Stimulated activated CD4-positive, alpha-beta T cell treated with anti-CD3 and anti-CD28 coated beads, Interleukin-15, amount 100 ng/mL, for 1 hour (primary cell): Measurements from ENCODE around the gene SNX19.
A peak's percentile ranks its signal among the peaks of the same experiment; 100 is the strongest.
"Not testable (repeated sequence)": the region's sequence is repeated elsewhere in the genome, so short reads cannot be mapped to it uniquely, and the experiment has no call there.

Experiments
- DNase-seq, 2 donors: peaks; one replicate each; pipeline ENCODE4 v3.0.0-alpha.2; 2020; ENCODE audit warnings: low read depth in 1 of 2, low spot score in 1 of 2

The SNX19 gene, protein sequence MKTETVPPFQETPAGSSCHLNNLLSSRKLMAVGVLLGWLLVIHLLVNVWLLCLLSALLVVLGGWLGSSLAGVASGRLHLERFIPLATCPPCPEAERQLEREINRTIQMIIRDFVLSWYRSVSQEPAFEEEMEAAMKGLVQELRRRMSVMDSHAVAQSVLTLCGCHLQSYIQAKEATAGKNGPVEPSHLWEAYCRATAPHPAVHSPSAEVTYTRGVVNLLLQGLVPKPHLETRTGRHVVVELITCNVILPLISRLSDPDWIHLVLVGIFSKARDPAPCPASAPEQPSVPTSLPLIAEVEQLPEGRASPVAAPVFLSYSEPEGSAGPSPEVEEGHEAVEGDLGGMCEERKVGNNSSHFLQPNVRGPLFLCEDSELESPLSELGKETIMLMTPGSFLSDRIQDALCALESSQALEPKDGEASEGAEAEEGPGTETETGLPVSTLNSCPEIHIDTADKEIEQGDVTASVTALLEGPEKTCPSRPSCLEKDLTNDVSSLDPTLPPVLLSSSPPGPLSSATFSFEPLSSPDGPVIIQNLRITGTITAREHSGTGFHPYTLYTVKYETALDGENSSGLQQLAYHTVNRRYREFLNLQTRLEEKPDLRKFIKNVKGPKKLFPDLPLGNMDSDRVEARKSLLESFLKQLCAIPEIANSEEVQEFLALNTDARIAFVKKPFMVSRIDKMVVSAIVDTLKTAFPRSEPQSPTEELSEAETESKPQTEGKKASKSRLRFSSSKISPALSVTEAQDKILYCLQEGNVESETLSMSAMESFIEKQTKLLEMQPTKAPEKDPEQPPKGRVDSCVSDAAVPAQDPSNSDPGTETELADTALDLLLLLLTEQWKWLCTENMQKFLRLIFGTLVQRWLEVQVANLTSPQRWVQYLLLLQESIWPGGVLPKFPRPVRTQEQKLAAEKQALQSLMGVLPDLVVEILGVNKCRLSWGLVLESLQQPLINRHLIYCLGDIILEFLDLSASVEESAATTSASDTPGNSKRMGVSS

GRCh38 chr11:130916238-130916855, at the start of gene SNX19:
Gene SNX19, minus strand, starts transcription at chr11:130916479. Its CDS starts 540 bp downstream, at chr11:130915939.
- peak; percentile 79 to 89 for DNase-seq

DNA sequence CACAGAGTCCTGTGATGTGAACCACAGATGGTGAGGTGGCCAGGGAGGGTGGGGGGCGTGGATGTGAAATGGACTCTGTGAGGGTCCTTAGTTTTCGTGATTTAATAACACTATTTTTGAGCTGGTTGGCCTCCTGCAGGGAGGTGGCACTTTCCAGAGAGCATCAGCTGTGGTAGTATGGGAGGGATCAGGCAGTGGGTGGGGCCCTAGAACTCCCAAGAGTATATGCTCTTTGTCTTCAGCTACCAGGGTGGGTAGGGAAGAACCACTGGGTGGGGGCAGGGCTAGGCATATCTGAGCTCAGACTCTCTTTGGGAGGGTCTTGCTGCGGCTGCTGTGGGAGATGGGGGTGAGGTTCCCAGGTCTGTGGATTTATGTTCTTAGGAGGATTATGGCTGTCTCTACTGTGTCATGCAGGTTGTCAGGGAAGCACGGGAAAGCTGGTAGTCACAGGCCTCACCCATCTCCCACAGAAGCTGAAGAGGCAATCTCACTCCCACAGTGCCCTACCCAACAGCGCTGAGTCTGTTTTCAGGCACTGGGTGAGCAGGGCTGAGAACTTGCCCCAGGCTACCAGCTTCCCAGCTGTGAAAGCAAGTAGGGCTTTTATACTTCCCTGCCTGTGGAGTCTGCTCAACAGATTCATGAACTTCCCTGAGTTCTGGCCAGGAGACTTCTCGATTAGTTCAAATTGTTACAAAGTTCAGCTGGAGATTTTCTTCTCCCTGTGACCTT, 47.9 kb upstream of the SNX19 start:
- no peak for DNase-seq

DNA sequence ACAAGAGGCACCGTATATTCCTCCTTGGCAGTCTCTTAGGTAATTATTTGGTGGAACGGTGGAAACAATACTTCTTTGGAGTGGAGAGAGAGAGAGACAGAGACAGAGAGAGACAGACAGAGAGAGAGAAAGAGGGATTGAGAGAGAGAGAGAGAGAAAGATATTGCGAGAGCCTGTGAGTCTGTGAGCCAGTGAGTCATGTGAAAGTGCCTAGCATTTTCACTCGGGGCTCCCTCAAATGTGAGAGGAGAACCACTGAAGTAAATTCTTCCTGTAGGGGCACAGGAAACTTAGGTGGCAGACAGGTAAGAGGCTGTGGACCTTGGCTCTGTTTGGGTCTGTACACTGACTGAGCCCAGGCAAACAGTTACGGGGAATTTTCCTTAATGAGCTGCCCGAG, 31.6 kb upstream of the SNX19 start:
- no peak for DNase-seq

- no peak for DNase-seq
Measured at GRCh38 chr11:130947481-130947880, 31.2 kb upstream of the SNX19 start.

DNA sequence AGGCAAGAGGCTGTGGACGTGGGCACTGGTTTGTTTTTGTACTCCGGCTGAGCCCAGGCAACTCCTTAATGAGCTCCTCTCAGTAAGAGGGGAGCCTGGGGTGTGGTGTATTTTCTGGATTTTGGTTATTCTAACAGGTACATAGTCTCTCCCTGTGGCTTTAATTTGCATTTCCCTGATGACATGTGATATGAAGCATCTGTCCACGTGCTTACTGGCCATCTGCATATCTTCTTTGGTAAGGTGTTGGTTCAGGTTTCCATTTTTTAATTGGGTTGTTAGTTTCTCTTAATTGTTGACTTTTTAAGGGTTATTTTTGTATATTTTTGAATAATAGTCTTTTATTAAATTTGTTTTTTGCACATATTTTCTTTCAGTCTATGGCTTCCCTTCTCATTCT, 30.8 kb upstream of the SNX19 start:
- no peak for DNase-seq

- no peak for DNase-seq
Measured at GRCh38 chr11:130945896-130946295, 29.6 kb upstream of the SNX19 start.

DNA sequence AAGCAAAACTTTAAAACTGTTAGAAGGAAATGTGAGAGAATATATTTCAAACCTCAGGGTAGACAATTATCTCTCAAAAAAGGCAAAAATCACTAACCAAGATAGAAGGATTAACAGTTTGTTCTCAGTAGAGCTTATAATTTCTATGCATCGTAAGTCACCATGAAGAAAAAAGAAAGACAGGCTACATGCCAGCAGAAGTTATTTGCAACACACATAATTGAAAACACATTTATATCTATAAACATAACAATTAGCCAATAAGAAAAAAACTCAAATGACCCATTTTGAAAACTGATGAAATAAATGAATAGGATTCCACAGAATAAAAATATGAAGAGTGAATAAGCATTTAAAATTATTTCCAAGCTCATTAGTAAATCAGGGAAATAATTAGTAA, 24.4 kb upstream of the SNX19 start:
- DNase-seq, result no peak

DNA sequence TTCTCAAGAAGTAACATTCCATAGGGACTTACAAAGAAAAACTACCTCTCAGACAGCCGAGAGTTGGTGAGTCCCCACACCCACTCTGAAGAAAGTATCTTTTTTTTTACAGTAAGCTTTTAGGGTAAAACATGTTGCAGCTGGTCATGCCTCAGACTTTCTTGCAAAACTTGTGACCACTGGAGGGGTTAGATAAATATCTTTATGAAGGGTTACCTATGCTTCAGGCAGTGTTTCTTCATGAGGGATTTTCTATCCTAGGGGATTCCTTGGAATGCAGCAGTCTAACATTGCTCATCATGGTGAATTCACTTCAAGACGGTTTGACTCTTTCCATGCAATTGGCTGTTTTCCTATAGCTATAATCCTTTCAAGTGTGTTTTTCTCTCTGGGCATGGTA, 20.8 kb upstream of the SNX19 start:
- DNase-seq, result no peak

DNA sequence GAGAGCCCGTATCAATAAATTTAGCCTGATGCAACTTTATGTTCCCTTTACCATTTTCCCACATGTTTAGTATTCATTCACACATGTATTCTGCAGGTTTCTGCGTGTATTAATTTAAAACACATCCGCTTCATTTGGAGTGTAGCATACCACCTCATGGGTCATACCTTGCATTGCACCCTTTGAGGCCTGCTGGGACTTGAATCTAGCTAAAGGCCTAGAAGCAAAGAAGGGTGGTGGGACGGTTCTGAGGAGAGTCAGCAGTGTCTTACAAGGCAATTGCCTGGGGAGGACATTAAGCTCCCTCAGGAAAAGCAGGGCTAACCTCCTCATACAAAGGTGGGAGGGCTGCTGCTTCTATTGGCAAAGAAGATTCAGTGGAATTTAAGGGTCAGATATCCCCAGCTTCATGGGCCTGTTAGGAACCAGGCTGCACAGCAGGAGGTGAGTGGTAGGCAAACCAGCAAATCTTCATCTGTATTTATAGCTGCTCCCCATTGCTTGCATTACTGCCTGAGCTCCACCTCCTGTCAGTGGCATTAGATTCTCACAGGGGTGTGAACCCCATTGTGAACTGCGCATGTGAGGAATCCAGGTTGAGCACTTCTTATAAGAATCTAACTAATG, 15.9 kb upstream of the SNX19 start:
- no peak for DNase-seq

- no peak for DNase-seq
Measured at GRCh38 chr11:130924750-130925149, 8.5 kb upstream of the SNX19 start.

DNA sequence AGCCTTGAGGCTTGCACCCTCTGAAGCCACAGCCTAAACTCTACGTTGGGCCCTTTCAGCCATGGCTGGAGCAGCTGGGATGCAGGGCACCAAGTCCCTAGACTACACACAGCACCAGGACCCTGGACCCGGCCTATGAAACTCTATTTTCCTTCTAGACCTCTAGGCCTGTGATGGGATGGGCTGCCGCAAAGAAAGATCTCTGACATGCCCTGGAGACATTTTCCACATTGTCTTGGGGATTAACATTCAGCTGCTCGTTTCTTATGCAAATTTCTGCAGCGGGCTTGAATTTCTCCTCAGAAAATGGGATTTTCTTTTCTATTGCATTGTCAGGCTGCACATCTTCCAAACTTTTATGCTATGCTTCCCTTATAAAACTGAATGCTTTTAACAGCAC, 4.3 kb upstream of the SNX19 start:
- DNase-seq, result not testable (repeated sequence)

- no peak for DNase-seq
Measured at GRCh38 chr11:130918081-130918480, 1.8 kb upstream of the SNX19 start.

GRCh38 chr11:130916910-130917309, 631 bp upstream of the SNX19 start:
- no peak for DNase-seq

DNA sequence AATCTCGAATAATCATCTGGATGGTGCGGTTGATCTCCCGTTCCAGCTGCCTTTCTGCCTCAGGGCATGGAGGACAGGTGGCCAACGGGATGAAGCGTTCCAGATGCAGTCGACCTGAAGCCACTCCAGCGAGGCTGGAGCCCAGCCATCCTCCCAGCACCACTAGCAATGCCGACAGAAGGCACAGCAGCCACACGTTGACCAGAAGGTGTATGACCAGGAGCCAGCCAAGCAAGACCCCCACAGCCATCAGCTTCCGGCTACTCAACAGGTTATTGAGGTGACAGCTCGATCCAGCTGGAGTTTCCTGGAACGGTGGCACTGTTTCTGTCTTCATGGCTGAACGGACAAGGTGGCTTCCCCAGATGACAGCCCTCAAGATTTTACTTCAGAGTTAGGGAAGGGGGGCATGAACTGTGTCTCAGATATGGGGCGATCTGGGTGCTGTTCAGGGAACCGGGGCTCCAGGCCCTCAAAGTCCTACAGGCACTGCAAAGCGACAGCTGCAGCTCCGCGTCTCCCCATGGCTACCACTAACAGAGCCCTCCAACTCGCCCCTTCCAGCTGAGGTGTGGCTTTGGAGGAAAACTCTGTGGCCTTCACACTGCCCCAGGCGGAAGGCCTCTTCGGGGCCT, 559 bp downstream of the SNX19 start:
- DNase-seq, result no peak

GRCh38 chr11:130913268-130913667, 3.0 kb downstream of the SNX19 start:
- no peak for DNase-seq

DNA sequence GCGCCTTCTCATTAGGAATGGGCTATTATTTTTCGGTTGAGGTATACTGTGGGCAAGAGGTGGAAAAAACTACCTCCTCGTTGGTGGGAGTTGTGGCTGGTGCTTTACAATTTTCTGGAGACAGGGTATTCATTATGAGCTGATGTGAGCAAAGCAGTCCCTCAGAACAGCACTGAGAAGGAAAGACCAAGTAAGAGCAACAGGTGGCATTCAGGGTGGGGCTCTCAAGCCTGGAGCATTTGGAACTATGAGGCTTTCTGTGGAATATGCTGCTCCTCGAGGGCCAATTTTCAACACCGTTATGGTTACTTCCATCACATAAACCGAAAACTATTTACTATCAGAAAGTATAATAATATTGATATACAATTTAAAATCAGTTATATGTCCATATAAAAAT, 3.7 kb downstream of the SNX19 start:
- DNase-seq, result no peak

- no peak for DNase-seq
Measured at GRCh38 chr11:130911306-130911705, 5.0 kb downstream of the SNX19 start.

- DNase-seq, result no peak
Measured at GRCh38 chr11:130909650-130910049, 6.6 kb downstream of the SNX19 start.

GRCh38 chr11:130908770-130909625, 7.3 kb downstream of the SNX19 start:
- DNase-seq, result no peak
